Suprapubic skin (tissue), 4 donors: Measurements from ENCODE around the gene FLNA. TPM values are rescaled to one million over a fixed set of nuclear protein-coding genes. Genes with fewer than 3 reads are reported as not detected.
"Not testable (repeated sequence)": the region's sequence is repeated elsewhere in the genome, so short reads cannot be mapped to it uniquely, and the experiment has no call there.

Experiments
- DNase-seq, 2 donors: peaks; one replicate each; pipeline ENCODE4 v3.0.0-alpha.2; 2019; ENCODE audit warnings: low spot score in 2 of 2
- H3K27ac ChIP-seq: fragments of 200-600 bp; sonication (generic); one replicate; pipeline ENCODE4 v1.5.1; 2019
- H3K27me3 ChIP-seq: fragments of 200-600 bp; sonication (generic); one replicate; pipeline ENCODE4 v1.5.1; 2019
- H3K36me3 ChIP-seq: fragments of 200-600 bp; sonication (generic); one replicate; pipeline ENCODE4 v1.5.1; 2019
- H3K4me1 ChIP-seq: fragments of 200-600 bp; sonication (generic); one replicate; pipeline ENCODE4 v1.5.1; 2019
- H3K4me3 ChIP-seq: fragments of 200-600 bp; sonication (generic); one replicate; pipeline ENCODE4 v1.5.1; 2019; ENCODE audit warnings: mild to moderate bottlenecking
- H3K9me3 ChIP-seq: fragments of 200-600 bp; sonication (generic); one replicate; pipeline ENCODE4 v1.5.1; 2019
- EP300 ChIP-seq: sonication (generic); formaldehyde crosslinking; IDR thresholded peaks from one replicate; pipeline ENCODE4 v1.6.1; 2017; ENCODE audit warnings: antibody characterized with exemption
- POLR2A ChIP-seq, 2 donors: fragments of 450-650 bp; IDR thresholded peaks; one replicate each; pipeline ENCODE4 v1.6.1; 2017; ENCODE audit warnings: antibody characterized with exemption in 2 of 2, mild to moderate bottlenecking in 2 of 2, moderate library complexity in 2 of 2
- POLR2AphosphoS5 ChIP-seq, 3 donors: sonication (generic); formaldehyde crosslinking; IDR thresholded peaks; one replicate each; pipeline ENCODE4 v1.6.1; 2017; ENCODE audit warnings: antibody characterized with exemption in 3 of 3
- WGBS: methylation state at CpG from one replicate; pipeline ENCODE4 v1.1.5; 2018; 5-methylcytosine and 5-hydroxymethylcytosine counted together
- total RNA-seq, 4 donors: library from RNA; depleted of rRNA; stranded (reverse); fragments of >200 nt; gene quantifications; one replicate each; pipeline ENCODE4 v1.1.0, GENCODE V29; 2016
- TF ChIP-seq, protein P1 (sequence below), 2 donors: fragments of 200-600 bp in 1 of 2; fragments of 450-650 bp in 1 of 2; sonication (generic) in 1 of 2; IDR thresholded peaks; one replicate each; pipeline ENCODE4 v1.5.1; 2016 to 2019; ENCODE audit warnings: antibody characterized with exemption in 2 of 2, mild to moderate bottlenecking in 1 of 2, moderate library complexity in 1 of 2

The FLNA gene
- total RNA-seq, 4 donors from 2014 or later, result 374 to 402 (median 386) TPM

DNA sequence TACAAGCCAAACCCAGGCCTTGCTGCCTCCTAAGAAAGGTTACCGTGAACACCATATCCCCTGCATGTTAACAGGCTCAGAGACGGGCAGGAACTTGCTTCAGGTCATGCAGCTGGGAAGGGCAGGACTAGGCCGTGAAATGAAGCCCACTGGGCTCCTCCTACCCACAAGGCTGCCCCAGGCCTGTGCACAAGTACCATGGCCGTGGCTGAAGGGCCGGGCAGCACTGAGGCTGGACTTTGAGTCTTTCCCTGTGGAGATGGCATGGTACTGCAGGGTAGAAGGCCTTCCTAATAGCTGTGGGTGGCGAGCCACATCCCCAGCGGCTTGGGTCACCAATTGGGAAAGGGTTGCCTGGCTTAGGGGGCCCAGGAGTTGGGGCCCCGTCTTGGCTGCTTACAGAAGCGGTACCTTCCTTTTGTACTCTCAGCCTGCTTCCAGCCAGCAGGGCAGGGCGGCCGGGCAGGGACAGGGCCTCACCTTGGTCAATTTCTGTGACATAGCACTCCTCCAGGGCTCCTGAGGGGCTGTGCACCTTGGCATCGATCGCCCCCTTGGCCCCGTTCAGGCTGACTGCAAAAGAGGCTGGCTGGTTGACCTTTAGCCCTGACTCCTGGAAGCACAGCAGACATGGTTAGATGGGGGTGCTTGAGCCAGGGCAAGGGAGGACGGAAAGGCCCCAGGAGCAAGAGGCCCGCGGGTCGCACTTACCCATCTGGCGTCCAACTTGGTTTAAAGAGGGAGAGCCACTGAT lies 23.8 kb downstream of the FLNA start:
- no peak for DNase-seq
- H3K9me3 ChIP-seq, result no peaks in the 10 kb centered on the region
- WGBS, result 86% methylated on average over 11 of the region's 19 CpGs
- no peak for TF ChIP-seq POLR2A (IDR thresholded peaks at IDR 0.05)
- TF ChIP-seq, protein P1, sequence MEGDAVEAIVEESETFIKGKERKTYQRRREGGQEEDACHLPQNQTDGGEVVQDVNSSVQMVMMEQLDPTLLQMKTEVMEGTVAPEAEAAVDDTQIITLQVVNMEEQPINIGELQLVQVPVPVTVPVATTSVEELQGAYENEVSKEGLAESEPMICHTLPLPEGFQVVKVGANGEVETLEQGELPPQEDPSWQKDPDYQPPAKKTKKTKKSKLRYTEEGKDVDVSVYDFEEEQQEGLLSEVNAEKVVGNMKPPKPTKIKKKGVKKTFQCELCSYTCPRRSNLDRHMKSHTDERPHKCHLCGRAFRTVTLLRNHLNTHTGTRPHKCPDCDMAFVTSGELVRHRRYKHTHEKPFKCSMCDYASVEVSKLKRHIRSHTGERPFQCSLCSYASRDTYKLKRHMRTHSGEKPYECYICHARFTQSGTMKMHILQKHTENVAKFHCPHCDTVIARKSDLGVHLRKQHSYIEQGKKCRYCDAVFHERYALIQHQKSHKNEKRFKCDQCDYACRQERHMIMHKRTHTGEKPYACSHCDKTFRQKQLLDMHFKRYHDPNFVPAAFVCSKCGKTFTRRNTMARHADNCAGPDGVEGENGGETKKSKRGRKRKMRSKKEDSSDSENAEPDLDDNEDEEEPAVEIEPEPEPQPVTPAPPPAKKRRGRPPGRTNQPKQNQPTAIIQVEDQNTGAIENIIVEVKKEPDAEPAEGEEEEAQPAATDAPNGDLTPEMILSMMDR (IDR thresholded peaks at IDR 0.05), result no peak
- TF ChIP-seq EP300, result no peak
- no peak for TF ChIP-seq POLR2AphosphoS5 (IDR thresholded peaks at IDR 0.05)
- no peaks in the 10 kb centered on the region for H3K27me3 ChIP-seq
- H3K4me1 ChIP-seq, result peaks cover 7% of the 10 kb centered on the region
- peaks cover 72% of the 10 kb centered on the region for H3K36me3 ChIP-seq
- H3K4me3 ChIP-seq, result no peak overlapping the region
- no peak overlapping the region for H3K27ac ChIP-seq

DNA sequence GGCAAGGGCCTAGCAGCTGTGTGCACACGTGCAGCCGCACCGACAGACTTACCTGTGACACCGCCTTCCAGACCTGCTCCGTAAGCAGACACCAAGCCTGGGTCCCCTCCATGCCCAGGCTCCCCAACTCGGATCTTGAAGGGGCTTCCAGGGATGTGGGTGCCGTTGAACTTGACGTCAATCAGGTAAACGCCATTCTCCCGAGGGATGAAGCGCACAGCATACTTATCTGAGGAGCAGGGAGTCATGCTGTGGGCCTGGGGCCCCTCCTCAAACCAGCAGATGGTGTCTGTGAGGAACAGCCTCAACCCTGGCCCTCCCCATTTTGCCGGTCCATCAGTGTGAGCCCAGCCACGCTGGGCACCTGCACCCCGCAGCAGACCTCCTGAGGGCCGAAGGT lies 24.5 kb downstream of the FLNA start:
- TF ChIP-seq POLR2A (IDR thresholded peaks at IDR 0.05) (no peak), POLR2AphosphoS5 (IDR thresholded peaks at IDR 0.05) (no peak), EP300 (no peak)
- TF ChIP-seq, protein P1 (IDR thresholded peaks at IDR 0.05), result no peak
- Histone ChIP-seq H3K4me1 (peaks cover 7% of the 10 kb centered on the region), H3K9me3 (no peaks in the 10 kb centered on the region), H3K27ac (no peak overlapping the region), H3K4me3 (no peak overlapping the region), H3K36me3 (peaks cover 66% of the 10 kb centered on the region), H3K27me3 (no peaks in the 10 kb centered on the region)
- no peak for DNase-seq
- 89% methylated on average over 11 of the region's 15 CpGs for WGBS

GRCh38 chrX:154349359-154349935 lies 25.0 kb downstream of the FLNA start:
- peaks cover 61% of the 10 kb centered on the region for H3K36me3 ChIP-seq

DNA sequence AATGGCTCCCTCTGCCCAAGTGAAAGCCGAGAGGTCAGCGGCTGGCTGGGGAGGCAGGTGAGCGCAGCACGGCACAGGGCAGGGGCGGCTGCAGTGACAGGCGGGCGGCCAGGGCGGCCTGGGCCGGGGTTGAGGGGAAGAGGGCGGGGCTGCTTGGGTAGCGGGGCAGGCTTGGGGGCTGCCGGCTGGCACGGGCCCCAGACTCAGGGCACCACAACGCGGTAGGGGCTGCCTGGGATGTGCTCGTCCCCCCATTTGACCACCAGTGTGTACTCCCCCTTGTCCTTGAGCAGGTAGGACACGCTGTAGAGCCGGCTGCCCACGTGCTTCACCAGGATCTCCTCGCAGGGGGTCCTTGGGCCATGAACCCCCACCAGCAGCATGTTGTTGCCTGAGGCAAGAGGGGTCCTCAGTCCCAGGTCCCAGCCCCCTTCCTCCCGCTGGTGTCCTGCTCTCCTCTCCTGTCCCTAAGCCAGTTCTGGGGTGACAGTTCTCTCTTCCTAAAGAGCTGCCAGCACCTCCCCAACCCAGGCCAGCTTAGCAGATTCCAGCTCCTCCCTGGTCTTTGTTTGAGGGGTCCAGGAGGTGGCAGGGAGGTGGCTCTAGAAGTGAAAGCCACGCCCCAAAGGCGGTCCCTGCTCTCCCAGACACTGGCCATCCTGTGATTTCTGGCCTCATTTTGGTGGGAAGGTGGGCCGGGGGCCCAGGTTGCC lies 25.6 kb downstream of the FLNA start:
- Histone ChIP-seq H3K36me3 (peaks cover 54% of the 10 kb centered on the region), H3K27ac (no peak overlapping the region), H3K4me3 (no peak overlapping the region), H3K27me3 (no peaks in the 10 kb centered on the region), H3K9me3 (no peaks in the 10 kb centered on the region), H3K4me1 (peaks cover 7% of the 10 kb centered on the region)
- WGBS, result 88% methylated on average over 9 of the region's 24 CpGs
- peak in 1 of 2 donors; percentile 57 for DNase-seq
- no peak for TF ChIP-seq POLR2AphosphoS5 (IDR thresholded peaks at IDR 0.05)
- TF ChIP-seq, protein P1 (IDR thresholded peaks at IDR 0.05), result no peak

More at GRCh38 chrX:154349359-154349935, 25.0 kb downstream of the FLNA start:
- no peaks in the 10 kb centered on the region for H3K9me3 ChIP-seq
- no peak overlapping the region for H3K4me3 ChIP-seq
- no peak overlapping the region for H3K27ac ChIP-seq
- peaks cover 7% of the 10 kb centered on the region for H3K4me1 ChIP-seq
- WGBS, result 84% methylated on average over 6 of the region's 19 CpGs
- no peak for TF ChIP-seq POLR2A (IDR thresholded peaks at IDR 0.05)
- no peak for TF ChIP-seq EP300
- no peak for TF ChIP-seq POLR2AphosphoS5 (IDR thresholded peaks at IDR 0.05)
- TF ChIP-seq, protein P1 (IDR thresholded peaks at IDR 0.05), result no peak
- H3K27me3 ChIP-seq, result no peaks in the 10 kb centered on the region
- no peak for DNase-seq

DNA sequence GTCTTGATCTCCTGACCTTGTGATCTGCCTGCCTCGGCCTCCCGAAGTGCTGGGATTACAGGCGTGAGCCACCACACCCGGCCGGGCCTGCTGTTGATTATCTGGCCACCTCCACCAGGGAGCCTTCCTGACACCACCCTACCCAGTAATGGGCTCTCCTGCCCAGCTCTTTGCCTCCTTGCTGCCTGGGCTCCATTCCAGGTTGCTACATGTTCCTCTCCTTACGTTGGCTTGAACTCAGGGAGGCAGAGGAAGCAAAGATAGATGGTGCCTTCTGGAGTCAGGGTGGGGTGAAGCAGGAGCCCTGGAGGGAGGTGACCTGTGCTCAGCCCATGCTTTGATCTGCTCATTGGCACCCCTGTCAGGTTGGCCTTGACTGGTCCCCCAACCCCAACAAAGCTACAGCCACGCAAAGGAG lies 26.3 kb downstream of the FLNA start:
- Histone ChIP-seq H3K9me3 (no peaks in the 10 kb centered on the region), H3K36me3 (peaks cover 48% of the 10 kb centered on the region), H3K27ac (no peak overlapping the region), H3K4me1 (peaks cover 7% of the 10 kb centered on the region), H3K27me3 (no peaks in the 10 kb centered on the region), H3K4me3 (no peak overlapping the region)
- WGBS, result 80% methylated on average over 5 of the region's 7 CpGs
- no peak for DNase-seq
- TF ChIP-seq, protein P1 (IDR thresholded peaks at IDR 0.05), result no peak
- no peak for TF ChIP-seq POLR2AphosphoS5 (IDR thresholded peaks at IDR 0.05)
- no peak for TF ChIP-seq POLR2A (IDR thresholded peaks at IDR 0.05)
- no peak for TF ChIP-seq EP300

GRCh38 chrX:154343620-154344019 lies 30.8 kb downstream of the FLNA start:
- no CpG with 5 or more reads among the region's 20 CpGs for WGBS
- not testable (repeated sequence) for H3K27ac ChIP-seq, H3K4me3 ChIP-seq, DNase-seq, H3K27me3 ChIP-seq, H3K9me3 ChIP-seq, H3K4me1 ChIP-seq, H3K36me3 ChIP-seq

DNA sequence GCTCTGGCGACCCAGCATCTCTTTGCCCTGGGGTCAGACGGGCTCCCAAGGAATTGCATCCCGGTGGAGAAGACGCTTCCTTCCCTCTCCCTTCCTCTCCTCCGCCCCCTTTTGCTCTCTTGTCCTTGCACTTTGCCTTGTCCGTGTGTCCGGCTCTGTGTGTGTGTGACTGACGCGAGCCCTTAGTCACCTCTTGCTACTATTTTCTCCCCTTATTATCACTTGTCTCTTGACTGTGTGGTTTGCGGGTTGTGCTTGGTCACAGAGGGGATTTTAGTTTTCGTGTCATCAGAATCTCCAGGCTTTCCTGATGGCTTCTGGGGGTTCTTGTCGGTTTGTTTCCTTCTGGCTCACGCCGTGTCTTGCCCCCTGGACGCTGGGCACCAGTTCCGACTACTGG lies 31.4 kb downstream of the FLNA start:
- H3K27ac ChIP-seq, H3K4me3 ChIP-seq, H3K9me3 ChIP-seq, H3K27me3 ChIP-seq, DNase-seq, H3K4me1 ChIP-seq, H3K36me3 ChIP-seq: not testable (repeated sequence)
- no CpG with 5 or more reads among the region's 16 CpGs for WGBS
